GM19467 (cell line): Measurements from ENCODE around the gene COL21A1.

Experiments
- ATAC-seq: cut with Tn5 transposase; IDR thresholded peaks from one replicate; pipeline ENCODE4 v1.9.1; 2021; ENCODE audit warnings: mild to moderate bottlenecking, moderate library complexity; ENCODE audit not compliant: unreplicated experiment

Gene COL21A1

DNA sequence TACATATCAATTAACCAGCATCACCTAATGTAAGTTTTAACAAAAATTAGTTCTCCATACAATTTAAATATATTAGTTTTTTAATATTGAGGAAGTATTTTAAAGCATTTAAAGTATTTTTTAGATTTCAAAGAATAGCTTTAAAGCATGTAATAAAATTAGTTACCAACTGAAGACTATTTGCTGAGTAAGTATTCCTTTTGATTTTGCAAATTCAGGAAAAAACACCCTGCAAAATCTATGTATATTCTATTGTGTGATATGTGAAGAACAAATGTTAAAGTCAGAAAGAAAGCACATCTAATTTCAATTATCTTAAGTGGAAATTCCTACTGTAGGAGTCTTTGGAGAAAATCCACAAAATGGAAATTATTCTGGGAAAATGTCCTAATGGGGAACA lies 107.3 kb downstream of the COL21A1 start:
- no peak for ATAC-seq

DNA sequence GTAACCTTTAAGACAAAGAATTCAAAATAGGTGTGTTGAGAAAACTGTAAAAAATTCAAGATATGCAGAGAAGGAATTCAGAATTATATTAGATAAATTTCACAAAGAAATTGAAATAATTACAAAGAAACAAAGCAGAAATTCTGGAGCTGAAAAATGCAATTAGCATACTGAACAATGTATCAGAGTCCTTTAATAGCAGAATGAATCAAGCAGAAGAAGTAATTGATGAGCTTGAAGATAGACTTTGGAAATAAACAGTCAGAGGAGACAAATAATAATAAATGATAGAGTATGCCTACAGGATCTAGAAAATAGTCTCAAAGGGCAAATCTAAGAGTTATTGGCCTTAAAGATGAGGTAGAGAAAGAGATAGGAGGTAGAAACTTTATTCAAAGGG lies 131.7 kb downstream of the COL21A1 start:
- ATAC-seq, result no peak

DNA sequence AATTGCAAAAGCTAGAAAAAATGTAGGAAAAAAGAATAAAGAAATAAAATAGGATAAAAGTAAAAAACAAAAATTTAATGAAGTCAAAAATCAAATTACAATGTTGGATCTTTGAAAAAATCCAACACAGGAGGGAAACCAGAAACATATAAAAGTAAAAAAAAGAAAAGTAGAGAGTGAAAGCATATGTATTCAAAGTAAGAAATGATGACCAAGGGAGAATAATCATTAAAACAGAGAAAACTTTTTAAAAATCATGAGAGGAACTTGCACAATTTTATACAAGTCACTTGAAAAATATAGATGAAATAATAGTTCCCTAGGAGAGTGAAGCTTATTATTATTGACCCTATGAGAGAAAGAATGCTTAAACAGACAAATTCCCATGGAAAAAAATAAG lies 138.2 kb downstream of the COL21A1 start:
- no peak for ATAC-seq

DNA sequence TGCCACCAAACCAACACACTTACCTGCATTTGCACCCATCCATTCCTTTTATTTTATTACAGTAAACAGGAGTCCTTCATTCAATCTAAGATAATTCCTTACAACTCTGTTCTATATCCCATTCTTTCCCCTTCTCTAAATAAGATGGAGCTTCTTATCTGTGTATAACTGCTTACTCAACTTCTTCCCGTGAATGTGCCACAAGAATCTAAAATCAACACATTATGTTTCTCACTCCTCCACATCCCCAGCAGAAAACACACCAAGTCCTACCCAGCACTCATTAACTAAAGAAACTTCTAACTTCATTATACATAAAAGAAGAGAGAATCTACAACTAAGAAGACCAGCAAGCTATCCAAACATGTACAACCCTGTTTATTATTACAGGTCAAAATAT lies 141.1 kb downstream of the COL21A1 start:
- ATAC-seq, result no peak

DNA sequence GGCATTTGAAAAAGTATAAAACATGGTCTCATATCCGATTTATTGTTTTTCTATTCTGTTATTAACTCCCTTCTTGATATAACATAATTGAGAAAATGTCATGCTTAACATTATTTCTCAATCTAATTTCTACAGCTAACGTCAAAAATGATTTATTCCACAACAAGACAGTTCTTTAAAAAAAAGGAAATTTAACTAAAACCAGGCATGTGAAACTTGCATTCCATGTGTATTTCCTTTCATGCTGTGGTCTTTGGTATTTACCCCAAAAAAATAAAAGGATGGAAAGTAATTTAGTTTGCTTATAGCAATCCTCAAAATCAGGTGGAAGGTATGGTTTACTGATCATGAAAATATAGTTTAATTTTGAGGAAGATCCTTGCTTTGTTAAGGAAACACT lies 142.8 kb downstream of the COL21A1 start:
- ATAC-seq, result no peak

DNA sequence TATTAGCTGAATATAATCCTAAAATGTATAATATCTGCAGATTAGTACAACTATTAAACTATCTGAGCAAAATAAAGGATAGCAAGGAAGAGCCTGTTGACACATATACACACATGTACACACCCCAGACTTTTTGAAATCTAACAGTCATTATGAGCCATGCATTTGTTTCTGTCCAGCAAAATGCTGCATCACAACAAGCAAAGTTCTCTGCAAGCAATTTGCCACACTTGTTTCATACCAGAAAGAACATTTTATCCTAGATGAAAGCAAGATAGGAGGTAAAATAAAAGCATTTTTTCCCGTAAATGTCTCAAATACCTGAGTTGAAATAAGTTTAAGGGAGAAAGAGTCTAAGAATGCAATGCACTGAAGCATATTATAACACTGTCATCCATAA lies 145.2 kb downstream of the COL21A1 start:
- ATAC-seq, result no peak

DNA sequence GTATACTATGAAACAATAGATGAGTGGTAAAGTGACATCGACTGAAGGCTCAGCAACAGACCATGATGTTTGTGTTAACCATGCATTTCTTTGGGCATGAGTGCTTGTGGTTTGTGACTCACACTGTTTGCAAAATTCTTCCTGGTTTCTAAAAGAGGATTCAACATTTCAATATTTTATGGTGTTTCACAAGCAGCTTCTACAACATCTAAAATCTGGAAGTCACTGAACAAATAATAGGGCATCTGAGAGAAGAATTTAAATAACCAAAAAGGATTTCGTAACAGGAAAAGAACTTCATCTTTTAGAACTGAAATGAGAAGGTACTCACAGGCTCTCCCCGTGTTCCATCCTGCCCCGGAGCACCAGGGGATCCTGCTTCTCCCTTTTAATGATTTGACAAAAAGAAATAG lies 146.2 kb downstream of the COL21A1 start:
- ATAC-seq, result no peak

DNA sequence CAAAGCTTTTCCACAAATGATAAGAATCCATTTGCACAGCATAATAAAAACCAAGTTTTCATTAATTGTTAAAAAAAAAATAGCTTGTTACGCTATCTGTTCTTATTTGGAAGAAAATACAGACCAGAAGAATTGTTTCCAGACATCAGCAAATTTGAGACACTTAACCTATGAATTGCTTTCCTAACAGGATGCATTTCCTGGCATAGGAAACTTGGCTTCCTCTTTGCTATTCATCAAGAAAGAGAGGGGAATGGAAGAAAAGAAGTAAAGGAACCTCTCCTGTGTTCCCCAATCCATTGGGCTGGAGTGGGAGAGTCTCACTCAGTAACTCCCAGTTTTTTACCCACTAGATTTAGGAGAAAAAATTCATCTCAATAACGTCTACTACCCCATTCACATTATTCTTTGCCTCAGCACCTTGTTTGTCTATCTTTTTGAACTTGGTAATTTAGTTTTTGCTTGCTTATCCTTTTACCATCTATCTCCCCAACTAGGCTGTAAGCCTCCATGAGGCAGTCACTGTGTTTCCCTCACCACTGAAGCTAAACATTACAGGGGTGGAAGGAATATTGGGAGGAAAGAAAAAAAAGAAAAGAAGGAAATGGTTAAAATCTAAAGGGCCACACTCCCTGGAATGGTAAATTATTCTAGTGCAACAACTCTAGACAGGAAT lies 150.3 kb downstream of the COL21A1 start:
- ATAC-seq, result no peak

DNA sequence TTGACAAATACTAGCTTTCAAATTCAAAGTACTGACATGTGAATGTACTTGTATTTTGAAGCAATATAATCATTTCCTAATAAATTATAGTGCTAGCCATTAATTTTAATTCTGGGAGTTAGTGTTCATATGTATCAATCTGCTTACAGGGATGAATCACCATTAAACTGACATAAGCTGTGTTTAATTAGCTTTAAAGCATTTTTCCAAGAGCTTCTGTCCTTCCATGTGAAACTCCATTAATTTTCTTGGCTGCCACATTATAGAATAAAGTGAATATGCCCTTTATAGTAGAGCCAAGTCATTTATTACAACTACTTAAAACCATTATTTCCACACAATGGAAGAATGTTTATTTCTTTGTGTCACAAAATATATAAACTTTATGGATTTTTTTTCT lies 150.8 kb downstream of the COL21A1 start:
- no peak for ATAC-seq

DNA sequence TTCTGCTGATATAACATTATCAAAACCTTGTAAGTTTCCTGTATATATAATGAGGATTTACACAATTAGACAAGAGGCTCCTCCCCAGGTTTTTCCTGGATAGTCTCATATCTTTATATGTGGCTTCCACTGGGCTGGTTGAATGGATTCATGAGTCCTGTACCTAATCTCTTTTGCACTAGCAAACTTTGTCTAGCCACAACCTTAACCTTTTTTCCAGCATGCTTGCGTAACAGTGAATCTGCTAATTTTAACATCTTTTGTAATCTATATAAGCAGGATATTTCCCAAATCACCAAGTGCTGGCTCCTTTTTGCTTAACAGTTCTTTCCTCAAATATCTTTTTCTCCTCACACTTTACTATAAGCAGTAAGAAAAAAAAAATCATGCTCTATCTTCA lies 153.6 kb downstream of the COL21A1 start:
- ATAC-seq, result no peak

DNA sequence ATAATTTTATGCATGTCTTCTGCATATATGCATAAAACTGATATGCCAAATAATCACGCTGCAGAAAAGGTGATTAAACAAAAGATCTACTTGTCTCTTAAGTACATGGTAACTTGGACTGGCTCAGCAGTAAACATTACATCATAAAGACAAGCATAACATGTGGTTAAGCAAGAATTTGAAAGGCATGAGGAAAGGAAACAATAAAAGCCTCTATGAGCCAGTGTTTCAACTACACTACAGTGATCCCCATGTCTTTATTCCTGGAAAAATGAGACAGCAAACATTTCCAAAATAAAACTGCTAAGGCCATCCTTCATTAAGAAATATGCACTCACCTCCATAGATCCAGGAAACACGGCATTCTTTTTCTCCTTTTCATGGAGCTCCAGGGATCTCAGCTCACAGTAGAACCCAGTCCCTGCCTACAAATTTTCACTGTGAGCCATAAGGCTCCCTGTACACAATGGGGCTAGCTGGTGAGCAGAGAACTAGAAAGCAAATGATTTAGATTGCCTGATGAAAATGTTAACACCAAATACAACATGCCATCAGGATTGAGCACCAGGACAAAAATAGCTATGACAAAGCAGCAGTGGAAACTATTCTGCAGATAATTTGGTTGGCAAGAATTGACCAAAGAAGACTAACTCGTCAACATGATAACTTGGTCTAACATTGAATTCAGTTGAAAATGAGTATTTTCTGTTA lies 156.1 kb downstream of the COL21A1 start:
- ATAC-seq, result no peak

DNA sequence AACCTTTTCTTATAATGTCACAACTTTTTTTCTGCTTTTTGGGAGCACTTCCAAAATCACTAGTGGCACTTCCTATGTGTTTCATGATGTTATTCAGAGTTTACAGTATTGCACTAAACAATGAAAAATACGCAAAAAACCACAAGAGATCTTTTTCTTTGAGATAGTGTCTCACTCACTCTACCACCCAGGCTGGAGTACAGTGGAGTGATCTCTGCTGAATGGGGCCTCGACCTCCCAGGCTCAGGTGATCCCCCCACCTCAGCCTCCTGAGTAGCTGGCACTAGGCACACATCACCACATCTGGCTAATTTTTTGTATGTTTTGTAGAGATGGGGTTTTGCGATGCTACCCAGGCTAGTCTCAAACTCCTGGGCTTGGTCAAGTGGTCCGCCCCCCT lies 158.7 kb downstream of the COL21A1 start:
- ATAC-seq, result no peak

DNA sequence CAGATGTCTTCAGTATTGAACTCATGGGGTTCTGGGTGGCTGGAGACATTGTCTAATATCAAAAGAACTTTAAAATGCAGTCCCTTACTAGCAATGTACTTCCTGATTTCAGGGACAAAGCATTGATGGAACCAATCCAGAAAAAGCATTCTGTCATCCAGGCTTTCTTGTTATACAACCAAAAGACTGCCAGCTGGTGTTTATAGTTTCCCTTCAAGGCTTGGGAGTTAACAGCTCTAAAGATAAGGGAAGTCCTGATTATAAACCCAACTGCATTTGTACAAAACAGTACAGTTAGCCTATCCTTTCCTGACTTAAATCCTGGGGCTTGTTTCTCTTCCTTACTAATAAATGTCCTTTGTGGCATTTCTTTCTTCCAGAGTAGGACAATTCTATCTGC lies 160.0 kb downstream of the COL21A1 start:
- ATAC-seq, result no peak

DNA sequence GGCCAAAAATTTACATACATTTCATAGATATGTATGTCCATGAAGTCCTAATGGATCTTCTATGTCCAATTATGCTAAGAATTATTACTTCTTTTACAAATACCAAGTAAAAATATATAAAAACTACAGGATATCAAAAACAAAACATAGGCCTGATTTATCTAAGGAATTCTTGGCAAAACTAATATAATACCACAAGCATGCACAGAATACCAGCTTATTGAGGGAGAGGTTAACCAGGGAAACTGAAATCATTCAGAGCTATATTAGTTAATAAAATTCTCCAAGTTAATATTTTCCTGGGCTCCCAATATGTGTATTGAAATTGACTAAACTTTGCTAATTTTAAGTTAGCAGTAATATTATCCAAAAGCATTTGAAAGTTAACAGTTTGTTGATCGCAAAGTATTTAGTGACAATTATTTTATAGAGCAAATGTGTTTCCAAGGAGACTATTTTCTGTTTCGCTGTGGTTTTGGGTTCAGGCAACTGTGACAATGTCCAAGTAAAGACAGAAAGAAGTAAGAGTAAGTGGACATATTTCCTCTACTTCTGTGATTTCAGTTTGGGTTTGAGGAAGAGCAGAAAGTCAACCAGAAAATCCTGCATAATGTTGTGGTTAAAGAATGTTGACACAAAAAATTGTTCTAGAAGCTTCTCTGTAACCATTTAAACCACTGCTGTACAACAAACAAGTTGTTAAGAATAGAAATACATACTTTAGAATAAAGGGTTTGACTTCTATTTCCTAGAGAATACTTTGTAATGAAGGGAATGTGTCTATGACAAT lies 167.4 kb downstream of the COL21A1 start:
- no peak for ATAC-seq

DNA sequence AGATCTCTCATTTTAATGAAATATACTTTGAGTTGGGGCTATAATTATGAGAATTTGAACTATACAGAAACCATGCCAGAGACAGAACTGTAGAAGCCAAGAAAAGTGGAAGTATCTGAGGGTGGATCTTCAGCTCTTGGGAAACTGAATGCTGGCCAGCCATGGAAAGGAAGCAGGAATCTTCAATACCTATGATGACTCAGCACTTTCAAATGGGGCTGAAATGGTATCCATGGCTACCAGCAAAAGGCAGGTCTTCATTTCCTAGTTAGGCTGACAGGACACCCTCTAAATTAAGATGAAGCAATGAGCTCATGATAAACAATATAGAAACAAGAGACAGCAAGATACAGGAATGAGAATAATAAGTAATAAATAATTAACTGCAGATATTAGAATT lies 171.3 kb downstream of the COL21A1 start:
- ATAC-seq, result no peak

DNA sequence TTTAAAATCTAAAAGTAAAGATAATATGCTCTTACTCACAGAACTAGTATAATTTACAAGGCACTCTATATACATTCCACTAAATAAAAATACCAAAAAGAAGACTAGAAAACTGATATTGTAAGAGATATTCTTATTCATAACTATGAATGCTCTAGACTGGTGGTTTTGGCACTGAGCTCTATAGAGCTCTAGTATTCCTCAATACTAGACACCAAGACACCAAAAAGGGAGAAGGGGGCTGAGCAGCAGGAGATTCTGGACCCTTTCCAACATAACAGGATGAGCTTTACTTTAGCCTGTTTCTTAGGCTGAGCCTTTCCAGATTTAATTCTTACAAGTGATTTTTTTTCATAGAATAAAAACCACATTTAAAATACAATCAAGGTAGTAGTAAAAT lies 173.6 kb downstream of the COL21A1 start:
- ATAC-seq, result no peak

DNA sequence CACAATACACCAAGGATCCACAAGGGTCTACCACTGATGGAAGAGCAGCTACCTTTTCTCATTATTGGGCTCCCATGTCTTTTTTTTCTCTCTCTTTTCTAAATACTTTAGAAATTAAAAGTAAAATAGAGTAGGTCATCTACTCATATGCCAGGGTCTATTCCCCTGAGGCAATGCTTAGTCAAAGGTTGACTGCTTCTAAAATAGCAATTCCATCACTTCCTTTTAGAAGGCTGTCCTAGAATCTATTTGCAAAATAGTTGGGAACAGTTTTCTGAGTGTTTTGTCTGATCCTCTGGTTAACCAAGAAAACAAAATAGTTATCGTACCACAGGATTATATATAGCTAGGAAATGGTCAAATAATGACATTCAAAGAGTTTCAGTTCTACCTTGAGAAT lies 174.1 kb downstream of the COL21A1 start:
- no peak for ATAC-seq

DNA sequence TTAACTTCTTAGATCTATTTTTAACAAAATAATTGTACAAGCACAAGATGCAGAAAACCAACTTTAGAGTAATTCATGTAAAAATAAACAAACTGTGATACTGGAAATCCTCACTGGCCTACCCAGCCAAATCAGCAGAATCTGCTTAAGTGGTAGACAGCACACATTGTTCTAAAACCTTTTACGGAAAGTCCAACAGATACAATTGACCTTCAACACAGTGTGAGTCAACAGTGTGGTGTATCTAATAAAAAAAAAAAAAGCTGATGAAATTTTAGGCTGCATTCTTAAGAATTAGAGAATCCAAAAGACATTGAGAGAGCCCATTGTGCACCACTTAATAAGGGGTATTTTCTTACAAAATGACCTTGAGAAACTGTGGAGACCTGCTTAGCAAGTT lies 174.5 kb downstream of the COL21A1 start:
- ATAC-seq, result no peak

DNA sequence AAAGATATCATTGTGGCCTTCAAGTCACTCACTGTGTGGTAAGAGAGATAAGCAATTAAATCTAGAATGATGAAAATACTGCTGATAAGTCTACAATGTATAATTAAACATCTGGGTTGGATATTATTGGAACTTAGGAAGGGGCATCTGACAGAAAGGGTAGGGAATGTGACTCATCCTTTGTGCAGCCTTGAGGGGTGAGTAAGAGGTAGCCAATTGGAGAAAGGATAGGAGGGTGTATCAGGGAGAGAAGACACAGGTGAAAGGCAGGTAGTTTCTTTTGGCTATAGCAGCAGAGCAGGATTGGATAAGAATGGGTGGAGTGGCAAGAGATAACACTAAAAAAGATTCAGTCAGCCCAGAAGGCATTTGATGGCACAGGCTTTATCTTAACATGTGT lies 182.0 kb downstream of the COL21A1 start:
- ATAC-seq, result no peak

DNA sequence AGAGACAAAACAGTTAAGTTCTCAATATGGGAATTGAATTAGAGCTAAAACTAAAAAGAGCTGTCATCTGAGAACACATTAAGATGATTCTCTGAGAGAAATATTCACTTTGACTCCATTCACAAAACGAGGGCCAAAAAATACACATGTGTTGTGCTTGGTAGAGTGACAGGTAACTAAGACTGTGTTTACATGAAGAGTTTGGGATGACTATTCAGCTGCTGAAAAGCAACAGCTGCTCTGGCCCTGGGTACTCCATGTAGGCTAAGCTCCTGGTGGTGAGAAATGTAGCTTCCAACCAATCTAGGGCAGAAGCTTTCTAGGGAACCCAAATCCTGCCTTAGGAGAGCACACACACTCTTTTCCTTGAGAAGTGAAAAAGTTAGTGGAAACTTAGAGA lies 184.5 kb downstream of the COL21A1 start:
- no peak for ATAC-seq

DNA sequence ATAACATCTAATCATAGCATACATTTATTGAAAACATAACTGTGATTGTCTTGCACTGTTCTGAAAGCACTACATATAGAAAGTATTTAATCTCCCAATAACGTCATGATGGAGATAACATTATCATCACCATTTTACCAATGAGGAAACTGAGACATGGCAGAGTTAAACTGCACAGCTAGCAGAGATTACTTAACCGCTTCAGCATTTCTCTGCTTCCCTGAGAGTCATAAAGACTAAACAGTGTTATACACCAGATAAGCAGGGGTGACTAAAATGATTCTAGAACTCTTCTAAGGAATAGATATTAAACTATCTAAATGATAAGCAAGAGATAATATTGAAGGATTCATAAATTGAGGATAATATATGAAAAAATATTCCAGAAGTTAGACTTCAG lies 188.7 kb downstream of the COL21A1 start:
- ATAC-seq, result no peak

DNA sequence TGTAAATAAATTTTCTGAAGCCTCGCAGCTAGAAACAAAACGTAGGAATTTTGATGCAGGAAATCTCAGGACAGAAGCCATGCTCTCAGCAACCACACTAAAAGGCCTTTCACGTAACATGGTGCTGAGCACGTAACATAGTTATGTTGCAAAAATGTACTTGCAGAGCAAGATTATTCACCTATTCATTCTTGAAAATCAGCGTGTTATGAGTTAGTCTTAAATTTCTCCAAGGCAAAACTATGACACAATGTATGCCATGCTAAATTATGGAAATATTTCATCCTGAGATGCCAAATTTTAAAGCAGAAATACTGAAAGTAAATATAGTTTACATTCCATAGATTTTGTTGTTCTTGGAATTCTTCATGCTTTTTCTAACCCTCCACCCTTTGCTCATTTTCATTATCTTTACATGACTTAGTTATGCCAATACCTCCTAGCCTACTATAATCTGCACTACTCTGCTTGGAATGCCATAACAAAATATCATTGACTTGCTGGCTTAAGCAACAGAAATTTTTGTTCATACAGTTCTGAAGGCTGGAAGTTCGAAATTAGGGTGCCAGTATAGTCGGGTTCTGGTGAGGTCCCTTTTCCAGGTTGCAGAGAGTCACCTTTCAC lies 192.2 kb downstream of the COL21A1 start:
- ATAC-seq, result no peak
